GM19397 (cell line): ENCODE results near the gene PTGDS.
A peak's percentile ranks its signal among the peaks of the same experiment; 100 is the strongest.

ENCODE experiments used
- ATAC-seq: cut with Tn5 transposase; IDR thresholded peaks from one replicate; pipeline ENCODE4 v1.9.1; 2021; ENCODE audit warnings: mild to moderate bottlenecking, moderate library complexity; ENCODE audit not compliant: unreplicated experiment

The PTGDS gene

DNA sequence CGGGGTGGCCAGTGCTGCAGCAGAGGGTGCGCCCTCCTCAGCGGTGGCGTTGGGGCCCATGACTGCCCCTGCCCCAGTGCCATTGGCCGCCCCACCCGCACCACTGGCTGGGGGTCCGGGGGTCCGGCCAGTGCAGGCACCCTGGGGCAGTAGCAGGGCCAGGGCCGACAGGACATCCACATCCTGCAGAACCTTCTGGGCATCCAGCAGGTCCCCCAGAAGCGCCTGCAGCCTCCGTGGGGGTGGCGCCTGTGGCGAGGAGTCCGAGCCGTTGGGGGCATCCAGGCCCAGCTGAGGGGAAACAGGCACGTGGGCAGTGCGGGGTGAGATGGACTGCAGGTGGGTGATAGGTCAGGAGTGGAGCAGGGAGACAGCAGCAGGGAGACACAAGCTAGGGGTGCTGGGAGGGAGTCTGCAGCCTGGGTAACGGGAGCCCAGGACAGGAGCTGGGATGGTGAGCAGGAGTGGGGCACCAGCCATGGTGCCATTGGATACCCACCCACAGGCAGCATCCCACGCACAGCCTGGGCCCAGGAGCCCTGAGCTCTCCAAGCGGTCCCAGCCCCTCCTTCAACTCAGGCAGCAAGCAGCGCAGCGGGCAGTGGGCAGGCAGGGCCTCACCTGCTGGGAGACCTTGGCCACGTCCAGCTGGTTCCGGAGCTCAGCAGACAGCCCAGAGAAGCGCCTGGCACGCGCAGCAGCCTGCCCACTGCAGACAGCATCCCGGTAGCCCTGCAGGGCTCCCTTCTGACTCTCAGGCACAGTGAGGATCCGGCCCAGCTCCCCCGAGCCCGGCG is 43.7 kb downstream of the PTGDS start:
- ATAC-seq = no peak

- no peak for ATAC-seq
Measured at GRCh38 chr9:137021568-137021978, 44.3 kb downstream of the PTGDS start.

- ATAC-seq = no peak
Measured at GRCh38 chr9:137021979-137022661, 44.8 kb downstream of the PTGDS start.

GRCh38 chr9:137022662-137023008 is 45.3 kb downstream of the PTGDS start:
- ATAC-seq = no peak

GRCh38 chr9:137023157-137023556 is 45.9 kb downstream of the PTGDS start:
- ATAC-seq = no peak

DNA sequence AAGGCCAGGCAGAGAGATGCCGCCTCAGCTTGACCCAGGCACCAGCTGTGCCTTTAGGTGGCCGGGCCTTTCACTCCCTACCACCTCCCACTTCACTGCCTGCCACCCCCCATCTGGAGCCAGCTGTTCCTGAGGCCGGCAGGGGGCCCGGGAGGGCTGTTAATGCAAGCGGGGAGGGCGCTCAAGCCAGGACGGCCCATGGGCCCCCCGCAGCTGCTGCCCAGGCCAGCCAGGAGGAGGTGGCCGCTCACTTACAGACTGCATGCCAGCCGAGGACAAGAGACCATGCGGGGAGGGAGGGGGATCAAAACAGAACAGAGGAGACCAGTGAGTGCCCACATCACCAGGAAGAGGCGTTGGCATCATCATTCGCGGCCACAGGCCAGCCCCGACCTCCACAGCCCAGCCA is 46.3 kb downstream of the PTGDS start:
- no peak for ATAC-seq

DNA sequence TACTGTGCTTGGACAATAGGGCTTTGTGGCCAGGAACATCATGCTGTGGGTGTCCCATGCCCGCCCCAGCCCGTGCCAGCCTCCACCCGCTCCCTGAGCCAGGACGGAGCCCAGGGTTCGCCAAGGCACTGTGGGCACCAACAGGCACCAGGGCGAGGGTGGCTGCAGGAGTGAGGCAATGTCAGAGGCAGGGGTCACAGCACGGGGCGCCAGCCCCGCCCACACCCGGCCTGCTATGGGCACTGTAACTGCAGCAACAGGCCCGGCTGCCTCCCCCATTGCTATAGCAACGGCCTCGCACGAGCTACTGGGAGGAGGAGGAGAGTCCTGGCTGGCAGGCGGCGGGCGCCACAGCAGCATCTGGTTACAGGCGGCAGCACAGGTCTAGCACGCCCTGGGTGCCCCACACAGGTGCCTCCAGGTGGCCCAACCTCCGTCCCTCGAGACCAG is 48.2 kb downstream of the PTGDS start:
- no peak for ATAC-seq

- ATAC-seq = no peak
Measured at GRCh38 chr9:137026384-137026783, 49.1 kb downstream of the PTGDS start.

DNA sequence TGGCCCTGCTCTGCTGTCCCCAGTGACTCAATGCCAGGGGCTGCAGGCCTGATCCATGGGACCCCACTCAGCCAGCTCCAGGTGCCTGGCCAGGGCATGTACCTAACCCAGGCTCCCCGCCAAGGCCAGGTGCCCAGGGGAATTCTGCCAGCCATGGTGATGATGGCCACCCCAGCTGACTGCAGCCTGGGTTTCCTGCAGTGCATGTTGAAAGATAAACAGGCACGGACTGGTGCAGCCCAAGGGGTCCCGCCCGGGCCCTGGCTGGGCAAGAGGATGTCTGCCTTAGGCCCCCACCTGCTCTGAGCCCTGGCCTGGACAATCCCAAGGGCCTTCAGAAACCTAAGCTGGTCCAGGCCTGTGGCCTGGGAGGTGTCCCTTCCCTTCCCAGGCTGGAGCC is 49.5 kb downstream of the PTGDS start:
- ATAC-seq = no peak

- ATAC-seq = no peak
Measured at GRCh38 chr9:137027369-137028262, 50.3 kb downstream of the PTGDS start, which contains the start of gene ABCA2. Gene ABCA2 (minus strand): TSS chr9:137028237. CDS start chr9:137028140, 97 bp downstream.

DNA sequence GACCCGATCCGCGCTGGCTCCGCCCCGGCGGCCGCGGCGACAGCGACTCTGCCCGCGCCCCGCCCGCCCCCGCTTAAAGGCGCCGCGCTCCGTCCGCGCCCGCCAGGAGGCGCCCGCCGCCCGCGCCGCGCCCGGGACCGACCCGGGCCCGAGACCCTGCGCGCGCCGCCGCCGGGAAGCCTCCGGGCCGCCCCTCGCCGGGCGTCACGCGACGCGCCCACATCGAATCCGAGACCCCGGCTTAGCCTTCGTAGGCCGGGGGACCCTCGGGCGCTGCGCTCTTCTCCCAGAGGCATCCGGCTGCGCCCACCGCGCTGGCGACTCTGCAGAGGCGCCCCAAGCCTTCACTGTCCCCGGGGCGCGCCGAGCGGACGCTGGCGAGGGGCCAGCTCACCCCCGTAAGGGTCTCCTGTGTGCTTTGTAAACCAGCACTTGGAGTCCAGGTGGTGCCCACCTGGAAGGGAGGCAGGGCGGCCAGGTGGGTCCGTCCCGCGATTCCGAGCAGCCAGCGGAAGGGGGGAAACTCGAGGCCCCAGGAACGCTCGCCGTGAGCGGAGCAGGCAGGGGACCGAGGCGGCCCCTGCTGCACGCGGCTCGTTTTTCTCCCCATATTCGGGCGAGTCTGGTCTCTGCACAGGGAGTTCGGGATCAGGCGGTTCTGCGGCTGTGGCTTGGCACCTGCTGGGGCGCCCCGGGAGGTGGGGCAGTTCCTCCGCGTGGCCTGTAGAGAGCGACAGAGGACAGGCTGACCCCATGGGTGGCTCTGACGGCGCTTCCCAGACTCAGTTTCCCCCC is 51.2 kb downstream of the PTGDS start:
- ATAC-seq = peak; percentile 42

- no peak for ATAC-seq
Measured at GRCh38 chr9:137029058-137029936, 52.0 kb downstream of the PTGDS start.

- ATAC-seq = no peak
Measured at GRCh38 chr9:137030006-137030405, 52.7 kb downstream of the PTGDS start.

DNA sequence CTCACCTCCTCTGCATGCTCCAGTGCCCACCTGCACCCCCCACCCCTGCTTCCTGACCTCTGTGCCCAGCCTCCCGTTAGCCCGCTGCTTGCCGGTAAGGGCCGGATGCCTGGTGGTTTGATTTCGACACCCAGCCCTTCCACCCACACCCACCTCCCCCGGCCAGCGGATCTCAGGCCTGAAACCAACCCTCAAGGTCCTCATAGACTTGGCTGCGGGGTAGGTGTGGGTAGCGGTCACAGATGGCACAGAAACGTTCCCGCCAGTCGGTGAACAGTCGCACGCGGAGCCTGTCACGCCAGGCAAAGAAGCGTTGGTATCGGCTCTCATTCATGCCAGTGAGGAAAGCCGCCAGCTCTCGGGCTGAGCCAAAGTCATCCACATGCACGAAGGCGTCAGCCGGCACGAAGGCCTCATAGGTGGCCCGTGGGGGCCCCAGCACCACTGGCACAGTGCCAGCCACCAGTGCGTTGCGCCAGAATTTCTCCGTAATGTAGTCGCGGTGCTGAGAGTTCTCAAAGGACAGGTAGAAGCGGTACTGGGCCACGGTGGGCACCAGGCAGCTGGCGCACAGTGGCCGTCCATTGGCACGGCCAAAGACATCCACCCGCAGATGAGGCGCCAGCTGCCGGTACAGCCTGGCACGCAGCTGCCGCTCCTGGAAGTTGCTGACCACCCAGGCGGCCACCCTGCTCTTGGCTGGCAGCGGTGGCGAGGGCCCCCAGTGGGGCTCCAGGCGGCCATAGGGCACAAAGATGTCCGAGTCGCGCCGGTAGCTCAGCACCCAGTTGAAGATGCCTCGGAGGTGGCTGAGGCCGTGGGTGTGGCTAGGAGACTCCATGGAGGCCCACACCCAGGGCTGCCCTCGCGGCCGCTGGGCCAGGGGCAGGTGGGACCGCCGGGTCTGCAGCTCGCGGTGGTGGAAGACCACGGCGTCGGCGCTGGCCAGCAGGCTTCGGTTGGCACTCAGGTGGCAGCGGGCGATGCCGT is 53.5 kb downstream of the PTGDS start:
- no peak for ATAC-seq
